Hepatocyte (in vitro differentiated cells): ENCODE measurements around the gene METRN. TPM values are rescaled to one million over a fixed set of nuclear protein-coding genes. Genes with fewer than 3 reads are reported as not detected.

Experiments used
- DNase-seq: peaks from one replicate; pipeline ENCODE4 v3.0.0-alpha.2; 2016; ENCODE audit warnings: low spot score
- H2AFZ ChIP-seq: fragments of 200-600 bp; sonication (generic); 2 replicates; pipeline ENCODE4 v1.6.0; 2016; ENCODE audit warnings: antibody characterized with exemption, mild to moderate bottlenecking
- H3K27ac ChIP-seq: fragments of 200-600 bp; sonication (generic); 2 replicates; pipeline ENCODE4 v1.5.1; 2016; ENCODE audit warnings: mild to moderate bottlenecking
- H3K27me3 ChIP-seq: fragments of 200-600 bp; sonication (generic); 2 replicates; pipeline ENCODE4 v1.6.1; 2016
- H3K36me3 ChIP-seq: fragments of 200-600 bp; sonication (generic); replicated peaks from 2 replicates; pipeline ENCODE4 v1.5.1; 2016; ENCODE audit warnings: low read depth; ENCODE audit not compliant: insufficient read depth
- H3K4me1 ChIP-seq: fragments of 200-600 bp; sonication (generic); 2 replicates; pipeline ENCODE4 v1.5.1; 2016; ENCODE audit warnings: mild to moderate bottlenecking, moderate library complexity; ENCODE audit not compliant: insufficient read depth
- H3K4me2 ChIP-seq: fragments of 200-600 bp; sonication (generic); 2 replicates; pipeline ENCODE4 v1.6.0; 2016
- H3K4me3 ChIP-seq: fragments of 200-600 bp; sonication (generic); 2 replicates; pipeline ENCODE4 v1.5.1; 2016; ENCODE audit warnings: mild to moderate bottlenecking
- H3K79me2 ChIP-seq: fragments of 200-600 bp; sonication (generic); 2 replicates; pipeline ENCODE4 v1.6.0; 2017; ENCODE audit warnings: mild to moderate bottlenecking
- H3K9me2 ChIP-seq: fragments of 200-600 bp; sonication (generic); replicated peaks from 2 replicates; pipeline ENCODE4 v1.6.0; 2017; ENCODE audit warnings: mild to moderate bottlenecking; ENCODE audit not compliant: insufficient read depth
- H3K9me3 ChIP-seq: fragments of 200-600 bp; sonication (generic); 2 replicates; pipeline ENCODE4 v1.5.1; 2016; ENCODE audit warnings: low read depth, mild to moderate bottlenecking
- H4K20me1 ChIP-seq: fragments of 200-600 bp; sonication (generic); 2 replicates; pipeline ENCODE4 v1.6.0; 2016; ENCODE audit warnings: mild to moderate bottlenecking; ENCODE audit not compliant: insufficient read depth, poor library complexity, severe bottlenecking
- EZH2 ChIP-seq: fragments of 200-600 bp; sonication (generic); IDR thresholded peaks from 2 replicates; pipeline ENCODE4 v1.6.1; 2016; ENCODE audit warnings: antibody characterized with exemption, mild to moderate bottlenecking, borderline replicate concordance
- EZH2phosphoT487 ChIP-seq: fragments of 200-600 bp; sonication (generic); IDR thresholded peaks from one replicate; pipeline ENCODE4 v1.6.1; 2018; ENCODE audit warnings: antibody characterized with exemption, mild to moderate bottlenecking, low read depth, moderate library complexity; ENCODE audit not compliant: unreplicated experiment, severe bottlenecking
- WGBS: methylation state at CpG from one replicate; pipeline ENCODE4 v1.1.6; 2016; ENCODE audit warnings: low lambda C conversion rate; ENCODE audit errors: missing lambda C conversion rate; 5-methylcytosine and 5-hydroxymethylcytosine counted together
- polyA plus RNA-seq: library from polyadenylated mRNA; unstranded; fragments of >200 nt; fragmentation: Nextera tagmentation; extraction: Ambion mirVana; gene quantifications from 2 replicates; pipeline ENCODE4 v1.2.1, GENCODE V29; 2016
- total RNA-seq: library from RNA; depleted of rRNA; stranded (reverse); fragments of >200 nt; gene quantifications from 2 replicates; pipeline ENCODE4 v1.2.3, GENCODE V29; 2014
- TF ChIP-seq, protein P1 (sequence below): fragments of 200-600 bp; sonication (generic); IDR thresholded peaks from 2 replicates; pipeline ENCODE4 v1.5.1; 2016; ENCODE audit warnings: antibody characterized with exemption, mild to moderate bottlenecking; ENCODE audit not compliant: poor library complexity

The METRN gene
- total and polyA plus RNA-seq, 2 experiments from 2014 or later = 22.7 to 68.1 TPM

DNA sequence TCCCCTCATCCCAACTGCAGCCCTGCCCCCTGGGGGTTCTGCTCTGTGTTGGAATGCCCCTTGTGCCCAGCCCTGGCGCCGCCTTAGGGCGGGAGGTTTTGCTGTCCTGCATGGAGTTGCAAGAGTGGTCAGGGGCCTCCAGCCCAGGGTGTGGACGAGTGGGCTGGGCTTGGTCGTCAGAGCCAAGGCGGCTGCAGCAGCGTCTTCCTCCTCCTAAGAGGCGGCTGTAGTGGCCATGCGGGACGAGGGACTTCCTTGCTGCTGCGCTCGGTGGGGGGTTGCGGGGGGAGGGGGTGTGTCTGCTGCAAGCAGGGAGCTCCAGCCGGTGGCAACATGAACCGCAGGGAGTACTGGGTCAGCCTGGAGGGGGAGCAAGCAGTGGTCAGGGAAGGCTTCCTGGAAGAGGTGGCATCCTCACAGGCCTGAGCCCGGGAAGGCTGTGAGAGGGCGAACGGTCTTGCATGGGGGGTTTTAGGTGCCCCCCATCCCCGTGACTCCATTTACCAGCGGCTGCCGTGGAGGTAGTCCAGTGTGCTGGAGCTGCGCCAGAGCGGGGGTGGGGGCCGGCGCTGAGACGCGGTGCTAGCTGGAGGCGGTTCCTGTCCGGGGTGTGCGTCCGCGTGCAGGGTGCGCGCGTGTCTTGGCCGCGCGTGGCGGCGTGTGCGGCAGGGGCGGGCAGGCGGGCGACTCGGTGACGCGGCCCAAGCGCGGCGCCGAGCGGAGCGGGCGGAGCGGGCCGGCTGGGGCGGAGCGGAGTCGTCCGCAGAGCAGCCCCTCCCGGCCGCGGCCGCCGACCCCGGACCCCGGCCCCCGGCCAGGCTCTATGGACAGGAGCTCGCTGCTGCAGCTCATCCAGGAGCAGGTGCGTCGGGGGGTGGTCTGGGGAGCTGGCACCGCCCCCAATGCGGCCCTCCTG is 39.7 kb upstream of the METRN start, which contains the start of gene RHBDL1:
Gene RHBDL1, plus strand, starts transcription at position 704 of the 916 bp plus-strand sequence. Its CDS starts 120 bp downstream, at position 824.
- Histone ChIP-seq H4K20me1 (no peaks in the 10 kb centered on the region), H3K27ac (no peak within 1 kb of the TSS), H3K4me3 (peak within 1 kb of the TSS; percentile 36), H3K79me2 (no peaks in the 10 kb centered on the region), H2AFZ (no peak within 1 kb of the TSS), H3K27me3 (no peaks in the 10 kb centered on the region), H3K36me3 (no peaks in the 10 kb centered on the region), H3K9me2 (no peaks in the 10 kb centered on the region), H3K4me2 (peak within 1 kb of the TSS; percentile 94), H3K9me3 (no peaks in the 10 kb centered on the region), H3K4me1 (peaks cover 20% of the 10 kb centered on the region)
- TF ChIP-seq EZH2phosphoT487 (no peak), EZH2 (no peak)
- TF ChIP-seq, protein P1, sequence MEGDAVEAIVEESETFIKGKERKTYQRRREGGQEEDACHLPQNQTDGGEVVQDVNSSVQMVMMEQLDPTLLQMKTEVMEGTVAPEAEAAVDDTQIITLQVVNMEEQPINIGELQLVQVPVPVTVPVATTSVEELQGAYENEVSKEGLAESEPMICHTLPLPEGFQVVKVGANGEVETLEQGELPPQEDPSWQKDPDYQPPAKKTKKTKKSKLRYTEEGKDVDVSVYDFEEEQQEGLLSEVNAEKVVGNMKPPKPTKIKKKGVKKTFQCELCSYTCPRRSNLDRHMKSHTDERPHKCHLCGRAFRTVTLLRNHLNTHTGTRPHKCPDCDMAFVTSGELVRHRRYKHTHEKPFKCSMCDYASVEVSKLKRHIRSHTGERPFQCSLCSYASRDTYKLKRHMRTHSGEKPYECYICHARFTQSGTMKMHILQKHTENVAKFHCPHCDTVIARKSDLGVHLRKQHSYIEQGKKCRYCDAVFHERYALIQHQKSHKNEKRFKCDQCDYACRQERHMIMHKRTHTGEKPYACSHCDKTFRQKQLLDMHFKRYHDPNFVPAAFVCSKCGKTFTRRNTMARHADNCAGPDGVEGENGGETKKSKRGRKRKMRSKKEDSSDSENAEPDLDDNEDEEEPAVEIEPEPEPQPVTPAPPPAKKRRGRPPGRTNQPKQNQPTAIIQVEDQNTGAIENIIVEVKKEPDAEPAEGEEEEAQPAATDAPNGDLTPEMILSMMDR = no peak
- WGBS = 11% methylated on average over 37 of the region's 73 CpGs
- DNase-seq = peak; percentile 56

DNA sequence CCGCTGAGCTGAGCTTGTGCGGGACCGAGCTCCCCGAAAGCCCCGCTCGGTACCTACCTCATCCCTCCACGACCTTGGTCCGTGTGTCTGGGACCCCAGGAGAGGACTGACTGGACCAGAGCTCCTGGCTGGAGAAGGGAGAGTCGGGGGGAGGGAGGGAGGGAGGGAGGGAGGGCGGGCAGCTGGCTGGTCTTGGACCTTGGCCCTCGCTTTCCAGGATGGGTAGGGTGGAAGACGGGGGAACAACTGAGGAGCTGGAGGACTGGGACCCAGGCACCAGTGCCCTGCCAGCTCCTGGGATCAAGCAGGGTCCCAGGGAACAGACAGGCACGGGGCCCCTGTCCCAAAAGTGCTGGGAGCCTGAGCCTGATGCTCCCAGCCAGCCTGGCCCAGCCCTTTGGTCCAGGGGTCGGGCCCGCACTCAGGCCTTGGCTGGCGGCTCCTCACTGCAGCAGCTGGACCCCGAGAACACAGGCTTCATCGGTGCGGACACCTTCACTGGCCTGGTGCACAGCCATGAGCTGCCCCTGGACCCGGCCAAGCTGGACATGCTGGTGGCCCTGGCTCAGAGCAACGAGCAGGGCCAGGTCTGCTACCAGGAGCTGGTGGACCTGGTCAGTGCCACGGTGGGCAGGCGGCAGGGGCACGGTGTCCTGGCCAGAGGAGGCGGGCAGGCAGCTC is 38.9 kb upstream of the METRN start:
- peaks cover 4% of the 10 kb centered on the region for H3K79me2 ChIP-seq
- peaks cover 5% of the 10 kb centered on the region for H4K20me1 ChIP-seq
- H3K4me1 ChIP-seq = peaks cover 22% of the 10 kb centered on the region
- peak; percentile 53 for DNase-seq
- H3K4me3 ChIP-seq = no peak overlapping the region
- H3K9me2 ChIP-seq = no peaks in the 10 kb centered on the region
- 67% methylated on average over 19 of the region's 25 CpGs for WGBS
- TF ChIP-seq EZH2 = no peak
- TF ChIP-seq, protein P1 = no peak
- no peak for TF ChIP-seq EZH2phosphoT487
- no peaks in the 10 kb centered on the region for H3K9me3 ChIP-seq
- H3K27me3 ChIP-seq = no peaks in the 10 kb centered on the region
- no peaks in the 10 kb centered on the region for H3K36me3 ChIP-seq
- H3K4me2 ChIP-seq = peak overlapping the region; percentile 94
- no peak overlapping the region for H2AFZ ChIP-seq
- no peak overlapping the region for H3K27ac ChIP-seq

DNA sequence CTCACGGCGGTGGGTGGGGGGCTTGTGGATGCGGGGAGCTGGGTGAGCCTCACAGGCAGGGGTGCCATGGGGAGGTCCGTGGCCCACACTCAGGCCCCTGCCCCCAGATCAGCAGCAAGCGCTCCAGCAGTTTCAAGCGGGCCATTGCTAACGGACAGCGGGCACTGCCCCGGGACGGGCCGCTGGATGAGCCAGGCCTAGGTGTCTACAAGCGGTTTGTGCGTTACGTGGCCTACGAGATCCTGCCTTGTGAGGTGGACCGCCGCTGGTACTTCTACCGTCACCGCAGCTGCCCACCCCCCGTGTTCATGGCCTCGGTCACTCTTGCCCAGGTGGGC is 38.4 kb upstream of the METRN start:
- Histone ChIP-seq H3K4me3 (no peak overlapping the region), H3K27ac (no peak overlapping the region)
- WGBS = 97% methylated on average over 19 of the region's 21 CpGs

More for the DNA sequence above, 38.4 kb upstream of the METRN start:
- Histone ChIP-seq H3K36me3 (no peaks in the 10 kb centered on the region), H3K27me3 (no peaks in the 10 kb centered on the region), H2AFZ (no peak overlapping the region), H4K20me1 (peaks cover 11% of the 10 kb centered on the region), H3K79me2 (peaks cover 9% of the 10 kb centered on the region), H3K4me1 (peaks cover 27% of the 10 kb centered on the region), H3K9me3 (no peaks in the 10 kb centered on the region), H3K9me2 (no peaks in the 10 kb centered on the region), H3K4me2 (no peak overlapping the region)
- TF ChIP-seq EZH2 = no peak
- TF ChIP-seq EZH2phosphoT487 = no peak
- TF ChIP-seq, protein P1 = no peak
- no peak for DNase-seq
